Astrocyte (in vitro differentiated cells and primary cell): Measurements from ENCODE around the gene LETMD1.

Source experiments
- EZH2 ChIP-seq: IDR thresholded peaks from 2 replicates; pipeline ENCODE4 v1.6.1; 2012; ENCODE audit warnings: mild to moderate bottlenecking, low read length, inconsistent platforms; ENCODE audit not compliant: insufficient read depth
- TF ChIP-seq, protein P1 (sequence below): IDR thresholded peaks from 2 replicates; pipeline ENCODE4 v1.5.1; 2011; ENCODE audit warnings: low read depth, mild to moderate bottlenecking, inconsistent platforms, low read length, moderate library complexity; ENCODE audit not compliant: insufficient read depth

DNA sequence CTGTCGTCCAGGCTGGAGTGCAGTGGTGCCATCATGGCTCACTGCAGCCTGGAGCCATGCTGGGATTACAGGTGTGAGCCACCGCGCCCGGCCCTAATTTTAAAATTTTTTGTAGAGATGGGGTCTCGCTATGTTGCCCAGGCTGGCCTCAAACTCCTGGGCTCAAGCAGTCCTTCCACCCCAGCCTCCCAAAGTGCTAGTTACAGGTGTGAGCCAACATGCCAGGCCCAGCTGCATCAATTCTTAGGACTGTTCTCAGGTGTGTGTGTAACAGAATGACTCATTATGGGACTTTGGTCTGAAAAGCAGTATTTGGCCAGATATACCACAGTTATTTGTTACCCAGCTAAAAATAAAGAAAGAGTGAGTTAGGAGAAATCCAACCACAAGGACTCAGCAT lies 17.4 kb downstream of the LETMD1 start:
- TF ChIP-seq, protein P1, sequence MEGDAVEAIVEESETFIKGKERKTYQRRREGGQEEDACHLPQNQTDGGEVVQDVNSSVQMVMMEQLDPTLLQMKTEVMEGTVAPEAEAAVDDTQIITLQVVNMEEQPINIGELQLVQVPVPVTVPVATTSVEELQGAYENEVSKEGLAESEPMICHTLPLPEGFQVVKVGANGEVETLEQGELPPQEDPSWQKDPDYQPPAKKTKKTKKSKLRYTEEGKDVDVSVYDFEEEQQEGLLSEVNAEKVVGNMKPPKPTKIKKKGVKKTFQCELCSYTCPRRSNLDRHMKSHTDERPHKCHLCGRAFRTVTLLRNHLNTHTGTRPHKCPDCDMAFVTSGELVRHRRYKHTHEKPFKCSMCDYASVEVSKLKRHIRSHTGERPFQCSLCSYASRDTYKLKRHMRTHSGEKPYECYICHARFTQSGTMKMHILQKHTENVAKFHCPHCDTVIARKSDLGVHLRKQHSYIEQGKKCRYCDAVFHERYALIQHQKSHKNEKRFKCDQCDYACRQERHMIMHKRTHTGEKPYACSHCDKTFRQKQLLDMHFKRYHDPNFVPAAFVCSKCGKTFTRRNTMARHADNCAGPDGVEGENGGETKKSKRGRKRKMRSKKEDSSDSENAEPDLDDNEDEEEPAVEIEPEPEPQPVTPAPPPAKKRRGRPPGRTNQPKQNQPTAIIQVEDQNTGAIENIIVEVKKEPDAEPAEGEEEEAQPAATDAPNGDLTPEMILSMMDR: no peak
- no peak for TF ChIP-seq EZH2
